Coronary artery (tissue), 2 donors: Measurements from ENCODE around the gene ASIC1.

Experiments used
- DNase-seq: peaks from one replicate; pipeline ENCODE4 v3.0.0-alpha.2; 2017; ENCODE audit warnings: low spot score
- H3K27ac ChIP-seq, 2 donors: fragments of 200-600 bp; sonication (generic); one replicate each; pipeline ENCODE4 v1.5.1; 2016 to 2019
- H3K4me3 ChIP-seq: fragments of 200-600 bp; sonication (generic); 2 replicates; pipeline ENCODE4 v1.5.1; 2016; ENCODE audit warnings: mild to moderate bottlenecking, moderate library complexity
- CTCF ChIP-seq: fragments of 200-600 bp; sonication (generic); IDR thresholded peaks from one replicate; pipeline ENCODE4 v1.5.1; 2019; ENCODE audit warnings: antibody characterized with exemption

The ASIC1 gene

GRCh38 chr12:50087995-50088394 is 30.6 kb downstream of the ASIC1 start:
- no peak for DNase-seq
- no peak overlapping the region for H3K27ac ChIP-seq
- TF ChIP-seq CTCF: no peak
- H3K4me3 ChIP-seq: no peak overlapping the region

GRCh38 chr12:50088577-50089335 is 31.4 kb downstream of the ASIC1 start:
- DNase-seq: no peak
- H3K27ac ChIP-seq: no peak overlapping the region
- TF ChIP-seq CTCF: peak; percentile 72
- no peak overlapping the region for H3K4me3 ChIP-seq

GRCh38 chr12:50089730-50090129 is 32.3 kb downstream of the ASIC1 start:
- DNase-seq: no peak
- no peak for TF ChIP-seq CTCF
- Histone ChIP-seq H3K27ac (no peak overlapping the region), H3K4me3 (no peak overlapping the region)

GRCh38 chr12:50090391-50090790 is 33.0 kb downstream of the ASIC1 start:
- DNase-seq: no peak
- H3K27ac ChIP-seq: no peak overlapping the region
- no peak for TF ChIP-seq CTCF
- no peak overlapping the region for H3K4me3 ChIP-seq

- no peak for TF ChIP-seq CTCF
- Histone ChIP-seq H3K4me3 (no peak overlapping the region), H3K27ac (no peak overlapping the region)
- DNase-seq: no peak
These were observed 40.6 kb downstream of the ASIC1 start for GRCh38 chr12:50097952-50098351.

- no peak for TF ChIP-seq CTCF
- no peak for DNase-seq
- Histone ChIP-seq H3K27ac (peak overlapping the region in 1 of 2 donors; percentile 56), H3K4me3 (no peak overlapping the region)
These were observed 42.1 kb downstream of the ASIC1 start for GRCh38 chr12:50099302-50100008.

- no peak for TF ChIP-seq CTCF
- H3K4me3 ChIP-seq: no peak overlapping the region
- H3K27ac ChIP-seq: no peak overlapping the region
- no peak for DNase-seq
These were observed 43.2 kb downstream of the ASIC1 start for GRCh38 chr12:50100561-50100960.
